ENCODE data around the gene KRTAP21-1.

GRCh38 chr21:30747159-30747558 is 8.1 kb downstream of the KRTAP21-1 start, which contains the start of gene KRTAP21-2:
- TF ChIP-seq CTCF (IDR thresholded peaks at IDR 0.05) = no peak
- TF ChIP-seq POLR2A (IDR thresholded peaks at IDR 0.05) = no peak
- no peak for TF ChIP-seq EP300 (IDR thresholded peaks at IDR 0.05)
